HL-60 (cell line): ENCODE data around the gene PHYHIPL.

Experiments
- CTCF ChIP-seq: IDR thresholded peaks from one replicate; pipeline ENCODE4 v1.5.1; 2011; ENCODE audit warnings: low read length, control low read depth, inconsistent platforms; ENCODE audit not compliant: insufficient read depth
- POLR2AphosphoS5 ChIP-seq: IDR thresholded peaks from 2 replicates; pipeline ENCODE4 v1.6.1; 2012; ENCODE audit warnings: low read depth

- TF ChIP-seq CTCF: no peak
- TF ChIP-seq POLR2AphosphoS5: no peak
Observed at GRCh38 chr10:59212301-59212798, 35.9 kb downstream of the PHYHIPL start.
